Fibroblast of lung (primary cell): ENCODE data around the gene NOP9. TPM values are rescaled to one million over a fixed set of nuclear protein-coding genes. Genes with fewer than 3 reads are reported as not detected.
A peak's percentile ranks its signal among the peaks of the same experiment; 100 is the strongest.

Experiments
- DNase-seq, 2 donors: peaks; one replicate each; pipeline versions ENCODE4 v3.0.0 to v3.0.0-alpha.2; 2010; ENCODE audit warnings: low read depth in 2 of 2
- H2AFZ ChIP-seq: 2 replicates; pipeline ENCODE4 v1.5.1; 2012; ENCODE audit warnings: low read length, control low read depth, inconsistent platforms
- H3K27ac ChIP-seq: 2 replicates; pipeline ENCODE4 v1.5.1; 2011; ENCODE audit warnings: low read length, control low read depth; ENCODE audit not compliant: insufficient read depth
- H3K27me3 ChIP-seq: 2 replicates; pipeline ENCODE4 v1.5.1; 2011; ENCODE audit warnings: mild to moderate bottlenecking, low read length; ENCODE audit not compliant: control insufficient read depth, insufficient read depth
- H3K36me3 ChIP-seq: 2 replicates; pipeline ENCODE4 v1.5.1; 2011; ENCODE audit warnings: low read length; ENCODE audit not compliant: control insufficient read depth, insufficient read depth
- H3K4me1 ChIP-seq: 2 replicates; pipeline ENCODE4 v1.5.1; 2011; ENCODE audit warnings: low read length; ENCODE audit not compliant: control insufficient read depth, insufficient read depth; ENCODE audit errors: extremely low read depth
- H3K4me2 ChIP-seq: 2 replicates; pipeline ENCODE4 v1.5.1; 2011; ENCODE audit warnings: low read length, control low read depth; ENCODE audit not compliant: insufficient read depth; ENCODE audit errors: extremely low read depth
- H3K4me3 ChIP-seq, 4 experiments: fragments of 200-600 bp in 1 of 4; sonication (generic) in 1 of 4; replicated peaks in 1 of 4; 2 replicates each; pipeline ENCODE4 v1.5.1; 2011 to 2016; ENCODE audit warnings: low read length in 4 of 4, low read depth in 3 of 4, mild to moderate bottlenecking in 3 of 4, control low read depth in 2 of 4, inconsistent platforms in 1 of 4, mixed read lengths in 1 of 4; ENCODE audit not compliant: insufficient read depth in 1 of 4; ENCODE audit errors: control extremely low read depth in 1 of 4
- H3K79me2 ChIP-seq: 2 replicates; pipeline ENCODE4 v1.5.1; 2012; ENCODE audit warnings: mild to moderate bottlenecking, low read length, inconsistent platforms; ENCODE audit not compliant: control insufficient read depth, insufficient read depth
- H3K9ac ChIP-seq: 2 replicates; pipeline ENCODE4 v1.5.1; 2011; ENCODE audit warnings: mild to moderate bottlenecking, low read length, control low read depth; ENCODE audit not compliant: insufficient read depth
- H3K9me3 ChIP-seq: 2 replicates; pipeline ENCODE4 v1.5.1; 2012; ENCODE audit warnings: low read depth, low read length; ENCODE audit not compliant: control insufficient read depth, insufficient read depth
- H4K20me1 ChIP-seq: 2 replicates; pipeline ENCODE4 v1.5.1; 2011; ENCODE audit warnings: low read length; ENCODE audit not compliant: control insufficient read depth, insufficient read depth; ENCODE audit errors: extremely low read depth
- CTCF ChIP-seq, 2 donors: IDR thresholded peaks in 1 of 2; conservative IDR thresholded peaks in 1 of 2; 1 replicate in 1 of 2; 2 replicates in 1 of 2; pipeline ENCODE4 v1.5.1; 2011 to 2012; ENCODE audit warnings: low read length in 2 of 2, control low read depth in 1 of 2, inconsistent platforms in 1 of 2, low read depth in 1 of 2, mild to moderate bottlenecking in 1 of 2
- EZH2 ChIP-seq: IDR thresholded peaks from 2 replicates; pipeline ENCODE4 v1.5.1; 2012; ENCODE audit warnings: low read length, control low read depth, mild to moderate bottlenecking; ENCODE audit errors: missing control alignments
- polyA plus RNA-seq, 2 donors: library from polyadenylated mRNA; depleted of rRNA in 1 of 2; stranded (reverse) in 1 of 2; unstranded in 1 of 2; fragments of >200 nt; gene quantifications; 2 replicates each; pipeline ENCODE4 v1.2.1, GENCODE V29; 2011 to 2012; ENCODE audit warnings: missing spikeins in 1 of 2
- total RNA-seq: library from RNA; depleted of rRNA; stranded (reverse); fragments of >200 nt; gene quantifications from 2 replicates; pipeline ENCODE4 v1.2.1, GENCODE V29; 2014

The NOP9 gene
- total and polyA plus RNA-seq, 2 donors (not counting 1 experiment from before 2014, with no cell fraction given): 8.0 to 16.2 TPM

- Histone ChIP-seq H3K27ac (no peak overlapping the region), H3K9me3 (no peaks in the 10 kb centered on the region), H2AFZ (no peak overlapping the region), H3K79me2 (no peaks in the 10 kb centered on the region), H3K9ac (no peak overlapping the region), H3K36me3 (no peaks in the 10 kb centered on the region), H3K4me2 (no peak overlapping the region), H3K27me3 (peaks cover 41% of the 10 kb centered on the region), H3K4me1 (peaks cover 2% of the 10 kb centered on the region), H4K20me1 (no peaks in the 10 kb centered on the region), H3K4me3 (no peak overlapping the region)
- no peak for DNase-seq
- TF ChIP-seq CTCF (conservative IDR thresholded peaks at IDR 0.05 in 1 of 2, IDR thresholded peaks at IDR 0.05 in 1 of 2; ENCODE audit: low read depth in 1 of 2, low read length in 2 of 2) (no peak), EZH2 (no peak)
These were observed 39.2 kb downstream of the NOP9 start for GRCh38 chr14:24338843-24339242.

GRCh38 chr14:24339284-24340151 lies 39.9 kb downstream of the NOP9 start, which contains the start of gene RIPK3:
Gene RIPK3 (minus strand): TSS chr14:24339991. CDS start chr14:24339826, 165 bp downstream.
- Histone ChIP-seq H3K4me3 (peak within 1 kb of the TSS in 1 of 4 experiments; percentile 28), H3K27me3 (peaks cover 39% of the 10 kb centered on the region), H3K27ac (no peak within 1 kb of the TSS), H3K36me3 (no peaks in the 10 kb centered on the region), H3K4me2 (no peak within 1 kb of the TSS), H3K4me1 (peaks cover 2% of the 10 kb centered on the region), H2AFZ (no peak within 1 kb of the TSS), H3K79me2 (no peaks in the 10 kb centered on the region), H3K9me3 (no peaks in the 10 kb centered on the region), H3K9ac (no peak within 1 kb of the TSS), H4K20me1 (no peaks in the 10 kb centered on the region)
- DNase-seq: no peak
- TF ChIP-seq CTCF (conservative IDR thresholded peaks at IDR 0.05 in 1 of 2, IDR thresholded peaks at IDR 0.05 in 1 of 2; ENCODE audit: low read depth in 1 of 2, low read length in 2 of 2) (no peak), EZH2 (no peak)

GRCh38 chr14:24340606-24341005 lies 41.0 kb downstream of the NOP9 start:
- no peak overlapping the region for H3K4me3 ChIP-seq
- no peaks in the 10 kb centered on the region for H3K36me3 ChIP-seq
- no peak overlapping the region for H3K27ac ChIP-seq
- no peaks in the 10 kb centered on the region for H4K20me1 ChIP-seq
- H3K79me2 ChIP-seq: no peaks in the 10 kb centered on the region
- H3K9ac ChIP-seq: no peak overlapping the region
- no peak overlapping the region for H2AFZ ChIP-seq
- H3K9me3 ChIP-seq: no peaks in the 10 kb centered on the region
- no peak for DNase-seq
- TF ChIP-seq EZH2: peak; percentile 43
- TF ChIP-seq CTCF (conservative IDR thresholded peaks at IDR 0.05 in 1 of 2, IDR thresholded peaks at IDR 0.05 in 1 of 2; ENCODE audit: low read depth in 1 of 2, low read length in 2 of 2): no peak
- peaks cover 2% of the 10 kb centered on the region for H3K4me1 ChIP-seq
- no peak overlapping the region for H3K4me2 ChIP-seq
- peaks cover 29% of the 10 kb centered on the region for H3K27me3 ChIP-seq
